Measurements from ENCODE around the gene TMA7.
"Not testable (repeated sequence)": the region's sequence is repeated elsewhere in the genome, so short reads cannot be mapped to it uniquely, and the experiment has no call there.

Gene TMA7

DNA sequence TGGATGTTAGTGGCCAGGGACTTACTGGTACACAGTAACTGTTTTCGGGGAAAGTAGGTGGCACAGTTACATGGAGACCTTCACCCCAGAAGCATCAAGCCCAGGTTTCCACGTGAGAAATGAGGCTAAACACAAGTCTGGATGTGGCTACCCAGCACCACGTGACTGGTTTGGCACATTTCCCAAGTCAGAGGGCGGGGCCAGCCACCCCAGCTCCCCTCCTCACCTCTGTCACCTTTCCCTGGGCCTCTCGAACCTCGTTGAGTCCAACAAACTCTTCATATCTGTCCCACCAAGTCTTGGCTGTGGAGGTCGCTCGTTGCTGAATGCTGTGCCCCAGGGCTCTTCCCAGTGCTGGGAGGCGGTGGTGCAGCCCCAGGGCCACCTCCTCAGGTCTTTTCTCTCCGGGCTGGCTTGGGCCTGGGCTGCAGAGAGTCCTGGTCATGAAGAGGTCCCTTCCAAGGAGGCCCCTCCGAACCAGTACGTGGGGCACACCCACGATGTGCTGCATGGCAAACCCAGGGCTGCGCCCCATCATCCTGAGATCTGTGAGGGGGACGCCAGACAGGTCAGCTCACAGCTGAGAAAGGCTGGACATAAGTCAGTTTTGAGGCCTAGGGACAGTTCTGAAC, 5.3 kb upstream of the TMA7 start:
- in situ Hi-C loops (cut with HindIII; ENCODE audit: low sequenced_read_pairs): loop anchor here (5.0 kb wide), 1 partner anchor 37 kb away; no protein-coding TSS in a partner anchor

DNA sequence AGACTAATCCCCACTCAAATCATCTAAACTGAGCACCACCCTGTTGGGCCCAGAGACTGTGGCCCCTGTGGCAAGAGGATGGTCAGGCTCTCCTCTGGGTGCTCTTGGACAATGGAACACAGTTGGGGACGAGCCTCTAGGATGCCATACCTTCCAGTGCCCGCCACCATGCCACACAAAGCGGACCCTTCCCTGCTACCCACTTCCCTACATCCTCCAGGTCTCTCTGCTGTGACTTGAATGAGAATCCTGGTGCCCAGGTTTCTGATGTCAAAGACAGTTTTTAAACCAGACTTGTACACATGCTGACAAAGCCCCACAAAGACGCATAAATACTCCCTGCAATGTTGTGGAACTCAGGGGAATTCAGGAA, 4.8 kb upstream of the TMA7 start:
- in situ Hi-C loops (cut with HindIII; ENCODE audit: low sequenced_read_pairs): loop anchor here (5.0 kb wide), 1 partner anchor 38 kb away; no protein-coding TSS in a partner anchor

DNA sequence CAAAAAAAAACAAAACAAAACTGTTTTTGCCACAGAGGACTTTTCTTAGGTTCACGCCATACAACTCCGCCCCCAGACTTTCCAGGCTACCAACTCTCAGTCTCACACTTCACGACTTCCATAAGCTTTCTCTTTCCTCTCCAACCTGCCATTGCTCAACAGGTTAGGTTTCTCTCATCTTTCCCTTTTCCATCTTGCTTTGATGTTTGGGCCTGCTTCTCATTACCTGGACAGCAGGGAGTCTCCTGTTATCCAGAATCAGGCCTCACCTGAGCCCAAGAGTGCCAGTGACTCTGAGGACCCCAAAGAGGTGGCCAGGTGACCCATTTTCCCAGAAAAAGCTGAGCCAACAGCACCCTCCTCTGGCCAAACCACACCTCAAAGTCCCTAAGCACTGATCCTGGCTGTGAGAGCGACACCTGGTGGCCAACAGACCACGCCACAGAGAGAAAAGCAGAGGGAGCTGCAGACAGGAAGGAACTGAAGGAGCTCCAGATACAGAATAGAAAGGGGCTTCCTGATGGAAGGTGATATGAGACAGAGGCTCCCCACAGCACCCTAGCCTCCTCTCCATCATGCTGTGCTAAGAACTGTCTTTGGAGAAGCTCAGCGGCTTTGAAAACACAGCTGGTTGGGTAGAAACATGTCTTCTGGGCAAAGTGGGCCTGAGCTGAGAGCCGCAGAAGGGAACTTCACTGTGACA, 4.1 kb upstream of the TMA7 start:
- in situ Hi-C loops (cut with HindIII; ENCODE audit: low sequenced_read_pairs): loop anchor here (5.0 kb wide), 1 partner anchor 39 kb away; no protein-coding TSS in a partner anchor

DNA sequence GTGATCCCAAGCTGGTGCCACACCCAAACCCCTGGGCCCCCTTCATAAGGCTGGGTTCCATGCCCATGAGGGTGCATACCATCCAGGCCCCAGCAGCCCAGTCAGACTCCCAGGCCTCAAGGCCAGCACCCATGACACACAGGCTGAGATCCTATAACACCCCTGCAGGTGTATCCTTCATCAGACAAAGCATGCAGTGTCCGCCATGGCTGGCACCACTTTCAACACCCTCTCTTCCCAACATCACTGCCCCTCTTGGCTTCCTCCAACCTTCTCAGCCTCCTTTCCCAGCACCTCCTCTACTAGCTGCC, 3.6 kb upstream of the TMA7 start:
- in situ Hi-C loops (cut with HindIII; ENCODE audit: low sequenced_read_pairs): loop anchor here (5.0 kb wide), 1 partner anchor 39 kb away; no protein-coding TSS in a partner anchor

DNA sequence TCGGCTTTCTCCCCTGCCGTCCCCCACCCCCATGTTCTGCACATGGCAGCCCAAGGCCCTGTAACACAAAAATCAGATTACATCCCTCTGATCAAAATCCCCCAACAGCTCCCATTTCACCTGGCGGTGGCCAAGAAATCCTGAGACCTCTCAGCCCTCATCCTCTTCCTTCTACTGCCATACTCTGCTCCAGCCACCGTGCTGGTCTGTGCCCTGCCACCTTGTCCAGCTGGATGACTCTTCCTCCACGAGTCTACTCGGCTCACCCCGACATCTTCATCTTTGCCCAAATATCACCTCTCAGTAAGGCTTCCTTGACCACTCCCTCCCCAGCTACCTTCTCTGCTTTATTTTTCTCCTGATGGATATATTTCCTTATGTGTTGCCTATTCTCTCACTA, 3.2 kb upstream of the TMA7 start:
- in situ Hi-C loops (cut with HindIII; ENCODE audit: low sequenced_read_pairs): loop anchor here (5.0 kb wide), 1 partner anchor 40 kb away; no protein-coding TSS in a partner anchor

DNA sequence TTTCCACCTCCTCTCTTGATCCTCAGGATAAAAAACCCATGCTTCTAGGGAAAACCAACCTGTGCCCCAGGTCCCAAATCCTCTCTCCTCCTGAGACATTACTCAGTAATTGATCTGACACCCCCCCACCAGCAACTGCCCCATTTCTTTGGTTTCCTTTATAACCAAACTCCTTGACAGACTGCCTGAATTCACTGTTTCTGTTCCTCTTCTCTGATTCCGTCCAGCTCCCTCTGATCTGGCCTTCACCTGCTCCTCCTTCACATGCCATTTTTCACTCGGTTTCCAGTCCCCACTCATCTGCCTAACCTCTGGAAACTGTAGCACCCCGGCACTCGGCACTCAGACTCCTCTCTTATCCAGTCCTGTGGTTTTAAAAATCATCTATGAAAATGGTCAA, 2.2 kb upstream of the TMA7 start:
- in situ Hi-C loops (cut with HindIII; ENCODE audit: low sequenced_read_pairs): loop anchor here (5.0 kb wide), 1 partner anchor 41 kb away; no protein-coding TSS in a partner anchor

DNA sequence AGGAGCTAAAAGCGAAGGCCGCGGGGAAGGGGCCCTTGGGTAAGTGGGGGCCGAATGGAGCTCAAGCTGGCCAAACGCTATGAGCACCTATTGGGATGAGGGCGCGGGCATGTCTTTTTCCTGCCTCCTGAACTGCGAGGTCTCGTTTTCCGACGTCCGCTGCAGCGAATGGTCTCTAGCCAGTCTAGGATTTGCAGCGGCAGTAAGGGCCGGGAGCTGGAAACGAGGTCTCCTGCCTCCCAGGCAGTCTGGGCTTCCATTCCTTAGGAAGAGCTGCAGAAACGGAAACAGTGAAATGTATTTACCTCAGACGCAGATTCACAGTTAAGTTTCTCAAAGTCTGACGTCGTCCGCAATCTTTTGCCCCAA, 517 bp downstream of the TMA7 start:
- in situ Hi-C loops (cut with HindIII; ENCODE audit: low sequenced_read_pairs): no loop called here

DNA sequence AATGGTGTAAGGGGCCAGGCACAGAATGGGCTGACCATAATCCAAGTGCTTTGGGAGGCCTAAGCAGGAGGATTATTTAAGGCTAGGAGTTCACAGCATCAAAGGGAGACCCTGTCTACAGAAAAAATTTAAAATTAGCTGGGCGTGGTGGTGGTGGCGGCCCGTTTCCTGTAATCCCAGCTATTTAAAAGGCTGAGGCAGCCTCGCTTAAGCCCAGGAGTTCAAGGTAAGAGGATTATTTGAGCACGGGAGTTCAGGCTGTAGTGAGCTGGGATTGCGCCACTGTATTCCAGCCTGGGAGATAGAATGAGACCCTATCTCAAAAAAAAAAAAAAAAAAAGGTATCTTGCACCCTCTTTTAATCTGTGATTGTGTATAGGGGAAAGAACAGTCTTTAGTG, 1.9 kb downstream of the TMA7 start:
- in situ Hi-C loops (cut with HindIII; ENCODE audit: low sequenced_read_pairs): no loop called here

DNA sequence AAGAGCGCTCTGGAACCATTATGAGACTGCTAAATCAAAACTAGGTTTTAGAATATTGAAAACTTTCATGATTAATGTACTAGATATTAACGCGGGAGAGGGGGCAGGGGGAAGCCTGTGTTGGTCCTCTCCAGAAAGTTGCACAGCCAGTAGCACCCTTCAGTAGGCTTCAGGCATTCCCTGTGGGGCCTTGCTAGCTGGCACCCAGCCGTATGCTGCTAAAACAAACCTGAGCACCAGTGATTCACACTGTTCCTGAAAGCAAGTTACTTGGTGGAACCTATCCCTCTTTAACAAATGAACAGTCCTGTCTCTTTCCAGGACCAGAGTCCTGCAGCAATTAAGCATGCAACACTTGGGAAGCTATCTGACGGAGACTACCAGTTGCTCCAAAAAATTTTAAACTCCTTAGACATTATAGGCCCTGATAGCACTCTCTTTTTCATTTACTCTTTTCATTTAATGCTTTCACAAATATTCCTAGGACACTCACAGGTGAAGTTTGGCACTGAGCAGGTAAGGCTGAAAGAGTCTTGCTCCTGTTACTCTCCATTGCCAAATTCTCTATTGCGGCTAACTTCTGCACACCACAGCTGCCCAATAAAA, 5.3 kb downstream of the TMA7 start:
- in situ Hi-C loops (cut with HindIII; ENCODE audit: low sequenced_read_pairs): no loop called here

DNA sequence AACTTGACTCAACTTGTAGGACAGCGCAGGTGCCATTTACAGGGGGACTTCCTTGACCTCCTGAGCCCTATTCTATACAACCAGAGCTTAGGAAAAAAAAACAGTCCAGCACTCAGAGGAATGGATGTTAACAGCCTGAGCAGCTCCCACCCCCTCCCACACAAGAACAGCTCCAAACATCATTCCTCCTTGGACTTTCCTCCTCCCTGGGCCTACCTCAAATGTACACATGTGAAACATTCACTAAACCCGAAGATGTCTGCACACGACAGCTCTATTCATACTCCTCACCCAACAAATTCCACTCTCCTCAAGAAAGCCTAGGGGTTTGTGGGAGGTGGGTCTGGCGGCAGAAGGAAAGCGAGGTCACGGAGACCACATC, 6.0 kb downstream of the TMA7 start:
- in situ Hi-C loops (cut with HindIII; ENCODE audit: low sequenced_read_pairs): no loop called here

DNA sequence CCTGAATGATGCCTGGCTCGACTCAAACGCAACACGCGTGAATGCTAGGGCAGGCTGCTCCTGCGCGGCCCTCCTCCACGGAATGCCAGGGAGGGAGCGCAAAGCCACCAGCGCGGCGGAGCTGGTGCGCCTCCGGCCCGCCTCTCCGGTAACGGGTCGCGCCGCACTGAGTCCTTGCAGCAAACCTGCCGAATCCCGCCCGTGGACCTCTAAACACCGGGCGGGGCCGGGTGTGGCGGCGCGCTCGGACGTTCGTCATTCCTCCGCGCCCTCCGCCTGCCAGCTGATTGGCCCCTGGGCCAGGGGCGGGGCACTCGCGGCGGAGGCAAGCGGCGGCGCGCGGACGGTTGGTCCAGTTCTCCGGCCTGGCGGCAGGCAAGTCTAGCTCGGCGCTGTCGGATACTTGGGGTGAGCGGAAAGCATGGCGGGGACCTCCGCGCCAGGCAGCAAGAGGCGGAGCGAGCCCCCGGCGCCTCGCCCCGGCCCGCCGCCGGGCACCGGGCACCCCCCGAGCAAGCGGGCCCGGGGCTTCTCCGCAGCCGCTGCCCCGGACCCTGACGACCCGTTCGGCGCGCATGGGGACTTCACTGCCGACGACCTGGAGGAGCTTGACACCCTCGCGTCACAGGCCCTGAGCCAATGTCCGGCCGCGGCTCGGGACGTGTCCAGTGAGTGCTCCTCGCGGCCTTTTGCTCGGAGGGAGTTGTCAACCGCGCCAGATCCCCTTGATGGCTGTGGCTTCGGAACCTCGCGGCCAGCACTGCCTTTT, 6.6 kb downstream of the TMA7 start, which contains the start of gene ATRIP:
ATRIP (plus strand) TSS at position 313 of the 769 bp plus-strand sequence; CDS start at position 422, 109 bp downstream.
- in situ Hi-C loops (cut with HindIII; ENCODE audit: low sequenced_read_pairs): no loop called here

DNA sequence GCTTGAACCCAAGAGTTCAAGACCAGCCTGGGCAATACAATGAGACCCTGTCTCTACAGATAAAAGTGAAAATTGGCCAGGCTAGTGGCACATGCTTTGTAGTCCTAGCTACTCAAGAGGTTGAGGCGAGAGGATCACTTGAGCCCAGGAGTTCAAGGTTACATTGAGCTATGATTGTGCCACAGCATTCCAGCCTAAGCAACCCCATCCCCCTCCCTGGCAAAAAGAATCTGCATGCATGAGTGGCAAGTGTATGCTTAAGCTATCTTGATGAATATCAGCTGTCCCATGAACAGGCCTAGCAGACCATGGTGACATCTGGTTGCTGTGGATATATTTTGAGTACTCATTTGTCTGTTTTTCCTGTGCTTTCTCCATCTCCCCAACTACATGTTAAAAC, 11.2 kb downstream of the TMA7 start:
- in situ Hi-C loops (cut with HindIII; ENCODE audit: low sequenced_read_pairs): no loop called here

DNA sequence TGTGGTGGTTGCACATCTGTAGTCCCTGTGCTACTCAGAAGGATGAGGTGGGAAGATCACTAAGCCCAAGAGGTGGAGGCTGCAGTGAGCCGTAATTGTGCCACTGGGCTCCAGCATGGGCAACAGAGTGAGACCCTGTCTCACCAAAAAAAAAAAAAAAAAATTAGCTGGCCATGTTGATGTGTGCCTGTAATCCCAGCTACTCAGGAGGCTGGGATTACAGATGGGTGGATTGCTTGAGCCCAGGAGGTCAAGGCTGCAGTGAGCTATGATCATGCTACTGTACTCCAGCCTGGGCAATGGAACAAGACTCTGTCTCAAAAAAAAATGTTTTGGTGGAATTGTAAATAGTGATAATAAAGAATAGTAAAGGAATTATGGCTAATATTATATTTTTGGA, 16.4 kb downstream of the TMA7 start:
- in situ Hi-C loops (cut with HindIII; ENCODE audit: low sequenced_read_pairs): no loop called here

DNA sequence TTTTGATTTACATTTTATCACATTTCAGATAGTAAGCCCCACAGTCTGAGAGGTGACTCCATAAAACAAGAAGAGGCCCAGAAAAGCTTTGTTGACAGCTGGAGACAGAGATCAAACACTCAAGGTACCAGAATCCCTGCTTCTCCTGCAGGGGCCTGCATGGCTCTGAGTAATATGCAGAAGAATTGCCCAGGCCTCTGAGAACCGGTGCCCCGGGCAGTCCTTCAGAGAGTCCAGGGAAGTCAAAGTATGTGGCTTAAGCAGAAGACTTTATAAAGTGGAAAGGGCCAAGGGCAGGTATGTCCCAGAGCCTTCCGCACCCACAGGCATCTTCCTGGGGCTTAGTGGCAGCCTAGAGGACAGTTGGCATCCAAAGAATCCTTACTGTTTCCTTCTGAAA, 19.3 kb downstream of the TMA7 start:
- in situ Hi-C loops (cut with HindIII; ENCODE audit: low sequenced_read_pairs): no loop called here

DNA sequence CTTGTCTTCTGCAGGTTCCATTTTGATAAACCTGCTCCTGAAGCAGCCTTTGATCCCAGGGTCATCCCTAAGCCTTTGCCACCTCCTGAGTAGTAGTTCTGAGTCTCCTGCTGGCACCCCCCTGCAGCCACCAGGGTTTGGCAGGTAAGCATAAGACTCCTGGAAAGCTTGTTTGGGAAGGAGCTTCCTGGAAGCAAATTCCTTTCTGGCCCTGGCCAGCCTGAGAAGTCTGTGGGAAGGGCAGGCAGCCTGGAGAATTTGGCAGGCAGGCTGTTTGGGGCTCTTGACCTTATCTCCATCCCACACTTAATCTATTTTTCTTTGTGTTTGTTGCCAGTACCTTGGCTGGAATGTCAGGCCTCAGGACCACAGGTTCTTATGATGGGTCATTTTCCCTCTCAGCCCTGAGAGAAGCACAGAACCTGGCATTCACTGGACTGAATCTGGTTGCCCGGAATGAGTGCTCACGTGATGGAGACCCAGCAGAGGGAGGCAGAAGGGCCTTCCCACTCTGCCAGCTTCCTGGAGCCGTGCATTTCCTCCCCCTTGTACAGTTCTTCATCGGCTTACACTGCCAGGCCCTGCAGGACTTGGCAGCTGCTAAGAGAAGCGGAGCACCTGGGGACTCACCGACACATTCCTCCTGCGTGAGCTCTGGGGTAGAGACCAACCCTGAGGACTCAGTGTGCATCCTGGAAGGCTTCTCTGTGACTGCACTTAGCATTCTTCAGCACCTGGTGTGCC, 19.9 kb downstream of the TMA7 start:
- in situ Hi-C loops (cut with HindIII; ENCODE audit: low sequenced_read_pairs): no loop called here

DNA sequence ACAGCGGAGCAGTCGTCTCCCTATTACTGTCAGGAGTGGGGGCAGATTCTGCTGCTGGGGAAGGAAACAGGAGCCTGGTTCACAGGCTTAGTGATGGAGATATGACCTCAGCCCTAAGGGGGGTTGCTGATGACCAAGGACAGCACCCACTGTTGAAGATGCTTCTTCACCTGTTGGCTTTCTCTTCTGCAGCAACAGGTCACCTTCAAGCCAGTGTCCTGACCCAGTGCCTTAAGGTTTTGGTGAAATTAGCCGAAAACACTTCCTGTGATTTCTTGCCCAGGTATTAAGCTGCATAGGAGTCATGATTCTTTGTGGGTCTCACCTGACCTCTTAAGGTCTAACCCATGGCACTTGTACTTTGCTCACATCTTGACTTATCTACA, 20.5 kb downstream of the TMA7 start:
- in situ Hi-C loops (cut with HindIII; ENCODE audit: low sequenced_read_pairs): no loop called here

DNA sequence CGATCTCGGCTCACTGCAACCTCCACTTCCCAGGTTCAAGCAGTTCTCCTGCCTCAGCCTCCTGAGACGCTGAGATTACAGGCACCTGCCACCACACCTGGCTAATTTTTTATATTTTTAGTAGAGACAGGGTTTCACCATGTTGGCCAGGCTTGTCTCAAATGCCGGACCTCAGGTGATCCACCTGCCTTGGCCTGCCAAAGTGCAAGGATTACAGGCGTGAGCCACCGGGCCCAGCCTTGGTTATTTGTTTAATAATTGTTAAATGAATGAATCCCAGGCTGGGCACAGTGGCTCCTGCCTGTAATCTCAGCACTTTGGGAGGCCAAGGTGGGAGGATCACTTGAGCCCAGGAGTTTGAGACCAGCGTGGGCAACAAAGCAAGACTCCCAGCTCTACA, 21.7 kb downstream of the TMA7 start:
- in situ Hi-C loops (cut with HindIII; ENCODE audit: low sequenced_read_pairs): not testable (repeated sequence)

DNA sequence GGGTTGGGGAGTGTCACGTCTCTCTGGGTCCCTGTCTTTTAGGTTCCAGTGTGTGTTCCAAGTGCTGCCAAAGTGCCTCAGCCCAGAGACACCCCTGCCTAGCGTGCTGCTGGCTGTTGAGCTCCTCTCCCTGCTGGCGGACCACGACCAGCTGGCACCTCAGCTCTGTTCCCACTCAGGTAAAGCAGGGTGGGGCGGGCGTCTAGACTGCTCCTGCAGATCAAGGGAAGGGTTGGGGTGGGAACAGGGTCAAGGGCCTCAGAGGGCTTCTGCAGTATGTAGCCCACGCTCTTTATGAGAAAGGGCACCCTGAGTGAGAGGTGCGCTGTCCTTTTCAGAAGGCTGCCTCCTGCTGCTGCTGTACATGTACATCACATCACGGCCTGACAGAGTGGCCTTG, 23.6 kb downstream of the TMA7 start:
- in situ Hi-C loops (cut with HindIII; ENCODE audit: low sequenced_read_pairs): no loop called here

DNA sequence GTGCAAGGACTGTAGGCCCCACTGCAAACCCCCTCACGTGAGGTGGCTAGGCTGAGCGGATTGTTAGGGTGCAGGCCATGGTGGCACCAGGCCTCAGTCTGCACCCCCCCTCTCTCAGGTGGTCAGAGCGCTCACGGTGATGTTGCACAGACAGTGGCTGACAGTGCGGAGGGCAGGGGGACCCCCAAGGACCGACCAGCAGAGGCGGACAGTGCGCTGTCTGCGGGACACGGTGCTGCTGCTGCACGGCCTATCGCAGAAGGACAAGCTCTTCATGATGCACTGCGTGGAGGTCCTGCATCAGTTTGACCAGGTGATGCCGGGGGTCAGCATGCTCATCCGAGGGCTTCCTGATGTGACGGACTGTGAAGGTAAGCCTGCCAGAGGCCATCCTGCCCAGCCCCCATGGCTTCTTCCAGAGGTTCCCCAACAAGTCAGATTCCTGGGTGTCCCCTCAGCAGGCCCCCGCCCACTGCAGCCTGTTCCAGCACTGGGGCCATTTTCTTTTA, 24.7 kb downstream of the TMA7 start:
- in situ Hi-C loops (cut with HindIII; ENCODE audit: low sequenced_read_pairs): no loop called here

DNA sequence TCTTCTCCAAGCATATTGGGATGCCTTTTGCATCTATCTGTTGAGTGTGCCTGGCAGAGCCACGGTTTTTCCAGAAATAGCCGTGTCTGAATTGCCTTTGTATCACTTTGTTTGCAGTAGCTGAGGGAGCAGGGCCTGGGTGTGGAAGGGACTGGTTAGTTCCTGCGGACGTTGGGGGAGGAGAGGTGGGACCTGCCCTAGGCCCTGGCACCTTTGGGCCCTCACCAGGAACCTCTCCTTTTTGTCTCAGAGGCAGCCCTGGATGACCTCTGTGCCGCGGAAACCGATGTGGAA, 25.1 kb downstream of the TMA7 start:
- in situ Hi-C loops (cut with HindIII; ENCODE audit: low sequenced_read_pairs): no loop called here

Measured in DLD1 (cell line).